HG03103 (cell line): ENCODE measurements around the gene SLC16A3.

Experiments
- ATAC-seq: cut with Tn5 transposase; IDR thresholded peaks from one replicate; pipeline ENCODE4 v1.9.1; 2021; ENCODE audit warnings: low read depth; ENCODE audit not compliant: unreplicated experiment

Gene SLC16A3

GRCh38 chr17:82235056-82235774 lies 6.4 kb downstream of the SLC16A3 start:
- ATAC-seq = no peak

- no peak for ATAC-seq
Observed at GRCh38 chr17:82235775-82236141, 6.9 kb downstream of the SLC16A3 start.

DNA sequence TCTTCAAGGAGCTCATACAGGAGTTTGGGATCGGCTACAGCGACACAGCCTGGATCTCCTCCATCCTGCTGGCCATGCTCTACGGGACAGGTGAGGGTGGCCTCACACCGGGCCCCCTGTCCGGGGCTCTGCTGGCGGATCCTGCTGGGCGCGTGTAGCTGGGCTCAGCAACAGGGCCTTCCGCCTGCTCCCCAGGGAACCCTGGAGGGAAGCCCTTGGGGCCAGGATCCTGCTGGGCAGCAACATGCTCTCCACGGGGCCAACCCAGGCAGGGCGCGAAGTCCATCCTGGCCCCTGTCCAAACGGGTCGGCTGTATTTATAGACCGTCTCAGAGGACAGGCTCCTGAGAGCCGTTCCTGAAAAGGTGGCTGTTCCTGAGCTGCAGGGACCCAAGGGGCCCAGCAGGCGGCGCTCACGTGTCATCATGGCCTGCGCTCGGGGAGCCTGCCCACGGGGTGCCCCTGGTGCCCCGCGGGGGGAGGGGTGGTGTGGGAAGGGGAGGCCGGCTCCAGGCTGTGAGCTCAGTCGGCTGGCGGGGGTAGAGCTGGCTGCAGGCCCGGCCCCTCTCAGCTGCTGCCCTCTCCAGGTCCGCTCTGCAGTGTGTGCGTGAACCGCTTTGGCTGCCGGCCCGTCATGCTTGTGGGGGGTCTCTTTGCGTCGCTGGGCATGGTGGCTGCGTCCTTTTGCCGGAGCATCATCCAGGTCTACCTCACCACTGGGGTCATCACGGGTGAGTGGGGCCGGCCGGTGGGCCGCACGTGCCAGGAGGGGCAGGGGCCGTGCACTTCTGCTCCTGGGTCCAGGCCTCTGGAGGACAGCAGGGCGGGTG lies 7.5 kb downstream of the SLC16A3 start:
- no peak for ATAC-seq

DNA sequence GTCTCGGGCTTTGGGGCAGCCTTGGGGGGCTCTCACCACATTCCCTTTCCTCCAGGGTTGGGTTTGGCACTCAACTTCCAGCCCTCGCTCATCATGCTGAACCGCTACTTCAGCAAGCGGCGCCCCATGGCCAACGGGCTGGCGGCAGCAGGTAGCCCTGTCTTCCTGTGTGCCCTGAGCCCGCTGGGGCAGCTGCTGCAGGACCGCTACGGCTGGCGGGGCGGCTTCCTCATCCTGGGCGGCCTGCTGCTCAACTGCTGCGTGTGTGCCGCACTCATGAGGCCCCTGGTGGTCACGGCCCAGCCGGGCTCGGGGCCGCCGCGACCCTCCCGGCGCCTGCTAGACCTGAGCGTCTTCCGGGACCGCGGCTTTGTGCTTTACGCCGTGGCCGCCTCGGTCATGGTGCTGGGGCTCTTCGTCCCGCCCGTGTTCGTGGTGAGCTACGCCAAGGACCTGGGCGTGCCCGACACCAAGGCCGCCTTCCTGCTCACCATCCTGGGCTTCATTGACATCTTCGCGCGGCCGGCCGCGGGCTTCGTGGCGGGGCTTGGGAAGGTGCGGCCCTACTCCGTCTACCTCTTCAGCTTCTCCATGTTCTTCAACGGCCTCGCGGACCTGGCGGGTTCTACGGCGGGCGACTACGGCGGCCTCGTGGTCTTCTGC lies 8.4 kb downstream of the SLC16A3 start:
- no peak for ATAC-seq

DNA sequence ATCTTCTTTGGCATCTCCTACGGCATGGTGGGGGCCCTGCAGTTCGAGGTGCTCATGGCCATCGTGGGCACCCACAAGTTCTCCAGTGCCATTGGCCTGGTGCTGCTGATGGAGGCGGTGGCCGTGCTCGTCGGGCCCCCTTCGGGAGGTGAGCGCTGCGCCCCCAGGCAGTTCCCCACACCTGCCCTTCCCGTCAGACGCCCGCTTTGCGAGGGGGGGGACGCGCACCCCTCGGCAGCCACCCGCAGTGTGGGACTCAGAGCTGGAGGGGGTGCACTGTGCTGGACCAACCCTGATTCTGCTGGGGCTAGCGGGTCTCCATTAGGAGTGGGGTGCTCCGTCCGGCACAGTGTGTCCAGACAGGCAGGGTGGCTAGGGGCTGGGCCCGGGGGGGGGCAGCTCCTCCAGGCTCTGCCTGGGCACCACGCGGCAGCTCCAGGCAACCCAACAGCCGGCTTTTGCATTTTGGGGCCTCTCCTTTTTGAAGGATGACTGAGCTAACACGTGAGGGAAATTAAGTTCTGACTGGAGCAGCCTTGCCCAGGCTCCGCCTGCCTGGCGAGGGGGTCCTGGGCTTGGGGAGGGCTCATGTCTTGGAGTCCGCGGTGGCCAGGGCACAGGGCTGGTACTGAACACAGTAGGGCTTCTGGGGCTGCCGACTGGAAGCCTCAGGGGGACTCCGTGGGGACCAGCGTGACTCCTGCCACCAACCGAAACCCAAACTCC lies 9.1 kb downstream of the SLC16A3 start:
- ATAC-seq = no peak

DNA sequence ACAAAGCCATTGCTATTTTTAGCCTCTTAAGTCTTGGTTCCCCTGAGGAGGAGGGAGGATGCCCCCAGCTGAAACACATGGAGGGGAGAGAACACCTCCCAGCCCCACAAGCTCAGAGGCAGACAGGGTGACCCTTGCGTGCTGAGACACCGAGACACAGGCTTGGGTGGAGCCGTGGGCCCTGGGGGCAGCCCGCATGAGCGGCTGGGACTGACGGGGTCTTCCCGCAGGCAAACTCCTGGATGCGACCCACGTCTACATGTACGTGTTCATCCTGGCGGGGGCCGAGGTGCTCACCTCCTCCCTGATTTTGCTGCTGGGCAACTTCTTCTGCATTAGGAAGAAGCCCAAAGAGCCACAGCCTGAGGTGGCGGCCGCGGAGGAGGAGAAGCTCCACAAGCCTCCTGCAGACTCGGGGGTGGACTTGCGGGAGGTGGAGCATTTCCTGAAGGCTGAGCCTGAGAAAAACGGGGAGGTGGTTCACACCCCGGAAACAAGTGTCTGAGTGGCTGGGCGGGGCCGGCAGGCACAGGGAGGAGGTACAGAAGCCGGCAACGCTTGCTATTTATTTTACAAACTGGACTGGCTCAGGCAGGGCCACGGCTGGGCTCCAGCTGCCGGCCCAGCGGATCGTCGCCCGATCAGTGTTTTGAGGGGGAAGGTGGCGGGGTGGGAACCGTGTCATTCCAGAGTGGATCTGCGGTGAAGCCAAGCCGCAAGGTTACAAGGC lies 9.8 kb downstream of the SLC16A3 start:
- ATAC-seq = no peak

GRCh38 chr17:82239401-82239925 lies 10.6 kb downstream of the SLC16A3 start:
- ATAC-seq = no peak

- ATAC-seq = no peak
Observed at GRCh38 chr17:82239926-82240505, 11.2 kb downstream of the SLC16A3 start.

DNA sequence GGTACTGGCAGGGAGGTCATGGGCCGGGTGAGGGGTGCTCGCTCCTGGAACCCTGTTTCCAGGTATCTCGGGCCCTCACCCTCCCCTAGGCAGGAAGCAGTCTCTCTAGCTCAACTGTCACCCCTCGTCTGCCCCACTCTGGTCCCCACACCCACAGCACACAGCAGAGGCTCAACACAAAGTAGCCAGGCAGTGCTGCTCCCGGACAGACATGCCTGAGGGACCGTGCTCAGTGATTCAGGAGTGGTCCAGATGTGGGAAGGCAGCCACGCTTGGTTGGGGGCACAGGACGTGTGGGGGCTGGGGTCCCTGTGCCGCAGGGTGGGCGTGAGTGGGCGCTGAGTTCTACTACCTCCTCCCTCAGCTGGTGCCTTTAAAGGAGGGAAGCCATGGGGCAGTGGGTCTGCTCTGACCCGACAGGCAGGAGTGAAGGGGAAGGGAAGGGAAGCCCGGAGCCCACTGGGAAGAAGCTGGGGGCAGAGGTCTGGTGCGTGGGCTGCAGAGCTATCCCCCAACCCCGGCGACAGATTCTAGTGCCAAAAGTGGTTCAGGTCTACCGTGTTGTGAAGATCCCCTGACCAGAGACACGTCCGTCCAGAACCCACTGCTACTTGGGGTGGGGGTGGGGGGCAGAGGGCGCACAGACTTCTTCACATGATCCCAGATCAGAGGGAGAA lies 11.8 kb downstream of the SLC16A3 start:
- no peak for ATAC-seq

GRCh38 chr17:82241183-82241925 lies 12.5 kb downstream of the SLC16A3 start:
- ATAC-seq = no peak

DNA sequence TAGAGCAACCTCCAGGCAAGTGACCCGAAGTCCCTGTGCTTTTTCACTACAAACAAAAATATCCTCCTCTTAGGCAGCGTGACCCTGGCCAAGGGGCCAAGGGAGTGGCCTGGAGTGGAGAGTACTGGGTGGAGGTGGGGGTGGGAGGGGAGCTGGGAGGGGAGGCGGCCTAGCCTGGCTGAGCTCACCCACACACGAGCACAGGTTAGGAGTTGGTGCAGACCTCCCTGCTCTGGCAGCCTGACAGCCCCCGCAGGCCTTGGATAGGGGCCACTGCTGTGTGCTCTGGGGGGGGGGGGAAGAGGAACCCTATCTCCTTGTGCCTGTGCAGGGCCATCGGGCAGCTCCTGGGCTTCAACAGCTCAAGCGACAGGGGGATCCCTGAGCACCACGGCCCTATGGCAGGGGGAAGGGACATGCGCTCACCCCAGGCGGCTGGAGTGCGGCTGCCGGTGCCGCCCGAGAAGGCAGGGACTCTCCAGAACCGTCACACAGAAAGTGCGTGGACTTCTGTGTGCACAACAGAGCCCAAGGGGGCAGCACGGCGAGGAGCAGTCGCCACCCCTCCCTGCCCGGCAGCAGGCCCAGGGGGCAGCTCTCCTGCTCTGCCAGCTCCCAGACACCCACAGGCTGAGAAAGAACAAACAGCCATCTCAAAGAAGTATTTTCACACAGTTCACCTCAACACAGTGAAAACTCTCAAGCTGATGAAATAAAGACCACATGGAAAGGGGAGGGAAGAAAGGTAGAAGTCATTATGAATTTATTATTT lies 13.3 kb downstream of the SLC16A3 start:
- ATAC-seq = no peak

DNA sequence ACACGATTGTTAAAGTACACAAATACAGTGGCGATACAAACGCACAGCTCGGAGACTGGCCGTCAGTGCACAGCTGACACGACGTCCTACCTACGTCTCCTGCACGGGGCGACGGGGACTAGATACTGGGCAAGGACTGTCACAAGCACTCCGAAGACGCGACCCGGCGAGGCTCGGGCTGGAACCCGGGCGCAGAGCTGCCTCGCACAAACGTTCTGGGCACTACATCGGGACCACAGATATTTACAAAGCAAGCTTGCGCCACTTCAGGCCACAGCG lies 13.8 kb downstream of the SLC16A3 start:
- ATAC-seq = no peak

GRCh38 chr17:82242977-82243647 lies 14.3 kb downstream of the SLC16A3 start:
- no peak for ATAC-seq

- no peak for ATAC-seq
Observed at GRCh38 chr17:82243648-82244412, 15.0 kb downstream of the SLC16A3 start.

- no peak for ATAC-seq
Observed at GRCh38 chr17:82244413-82245133, 15.7 kb downstream of the SLC16A3 start.
